GM19328 (cell line): ENCODE data around the gene ROBO2.

Source experiments
- ATAC-seq: cut with Tn5 transposase; IDR thresholded peaks from one replicate; pipeline ENCODE4 v1.9.1; 2021; ENCODE audit warnings: mild to moderate bottlenecking, moderate library complexity; ENCODE audit not compliant: unreplicated experiment

The ROBO2 gene

GRCh38 chr3:77102951-77103769 lies 63.3 kb downstream of the ROBO2 start:
- no peak for ATAC-seq

- no peak for ATAC-seq
Observed at GRCh38 chr3:77122652-77123051, 82.8 kb downstream of the ROBO2 start.

DNA sequence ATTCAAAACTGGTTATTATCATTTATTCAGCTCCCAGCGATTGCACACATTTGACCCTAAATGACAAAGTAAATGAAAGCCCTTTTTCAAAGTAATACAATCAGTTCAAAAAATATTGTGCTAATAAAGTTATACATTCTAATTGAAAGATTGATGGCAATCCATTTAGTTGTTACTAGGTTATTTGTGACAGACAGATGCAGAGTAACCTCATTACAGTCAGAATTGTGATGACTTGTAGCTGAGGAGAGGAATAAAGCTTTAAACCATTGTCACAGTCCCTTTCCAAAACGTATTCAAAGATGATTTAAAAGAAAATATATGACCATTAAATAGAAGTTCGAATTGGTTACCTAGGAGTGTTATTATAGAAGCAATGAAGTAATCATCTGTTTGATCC lies 86.1 kb downstream of the ROBO2 start:
- no peak for ATAC-seq

DNA sequence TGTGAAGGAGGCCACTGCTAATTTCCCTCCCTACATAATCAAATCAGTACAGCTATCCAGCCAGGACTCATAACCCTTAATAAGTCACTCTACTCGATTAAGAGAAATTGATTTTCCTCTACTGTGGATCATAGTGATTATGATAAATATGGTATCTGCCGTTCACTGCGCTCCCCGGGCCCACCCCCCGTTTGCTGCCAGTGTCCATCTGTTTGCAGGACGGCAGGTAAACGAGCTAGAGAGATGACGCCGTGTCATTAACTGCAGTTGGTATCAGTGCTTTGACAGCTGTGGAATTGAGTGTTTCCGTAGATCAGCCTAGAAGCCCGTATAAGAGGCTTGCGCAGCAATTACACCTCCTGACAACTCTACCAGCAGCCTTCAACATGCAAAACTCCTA lies 94.9 kb downstream of the ROBO2 start:
- no peak for ATAC-seq

GRCh38 chr3:77137559-77137958 lies 97.7 kb downstream of the ROBO2 start:
- no peak for ATAC-seq

GRCh38 chr3:77139624-77140023 lies 99.7 kb downstream of the ROBO2 start:
- no peak for ATAC-seq

- ATAC-seq: no peak
Observed at GRCh38 chr3:77141423-77141822, 101.5 kb downstream of the ROBO2 start.

DNA sequence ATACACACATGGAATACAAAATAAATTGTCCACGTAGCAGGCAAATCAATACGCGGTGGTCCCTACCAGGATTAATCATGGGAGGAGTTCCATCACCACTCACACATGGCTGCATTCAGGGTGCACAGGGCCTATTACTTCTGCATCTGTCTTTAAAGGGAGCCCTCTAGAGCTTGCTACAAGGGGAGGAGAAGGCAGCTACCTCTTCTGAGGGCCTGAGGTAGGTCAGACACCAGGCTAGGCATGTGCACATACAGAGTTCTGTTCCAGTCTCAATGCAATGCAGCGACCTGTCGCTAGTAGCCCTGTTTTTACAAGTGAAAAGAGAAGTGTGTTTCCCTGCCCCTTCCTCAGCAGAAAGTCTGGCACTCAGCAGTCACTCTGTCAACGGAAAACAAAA lies 102.7 kb downstream of the ROBO2 start:
- no peak for ATAC-seq

- no peak for ATAC-seq
Observed at GRCh38 chr3:77146004-77146403, 106.1 kb downstream of the ROBO2 start.

DNA sequence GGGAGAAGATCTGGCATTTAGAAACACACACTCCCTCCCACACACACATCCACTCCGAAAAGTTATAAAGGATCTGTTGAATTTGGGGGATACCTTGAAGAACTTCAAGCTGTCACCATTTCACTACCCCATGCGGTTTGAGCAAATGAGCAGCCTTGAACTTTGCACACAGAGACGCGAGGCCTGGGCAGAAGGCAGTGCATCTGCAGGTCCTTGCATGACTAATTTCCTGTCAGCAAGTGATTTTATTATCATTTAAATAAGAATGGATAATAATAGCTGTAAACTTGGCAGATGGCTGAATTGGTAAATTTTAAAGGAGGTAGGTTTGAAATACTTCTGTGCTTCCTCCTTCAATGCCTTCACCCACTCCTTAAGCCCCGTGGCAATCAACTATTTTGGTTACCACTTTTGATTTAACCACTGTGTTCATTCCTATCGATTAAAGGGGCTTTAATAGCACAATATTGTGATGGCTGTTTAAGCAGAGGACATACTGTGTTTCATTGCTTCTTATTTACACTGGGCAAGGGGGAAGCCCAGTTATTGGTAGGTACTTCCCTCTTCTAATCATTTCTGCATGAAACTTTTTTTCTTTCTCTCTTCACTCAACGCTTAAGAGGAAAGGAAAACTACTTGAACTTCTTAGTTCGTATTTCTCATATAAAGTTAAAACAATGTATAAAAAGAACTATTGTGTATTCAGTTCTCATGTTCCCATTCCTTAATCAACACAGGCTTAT lies 108.1 kb downstream of the ROBO2 start:
- ATAC-seq: no peak

DNA sequence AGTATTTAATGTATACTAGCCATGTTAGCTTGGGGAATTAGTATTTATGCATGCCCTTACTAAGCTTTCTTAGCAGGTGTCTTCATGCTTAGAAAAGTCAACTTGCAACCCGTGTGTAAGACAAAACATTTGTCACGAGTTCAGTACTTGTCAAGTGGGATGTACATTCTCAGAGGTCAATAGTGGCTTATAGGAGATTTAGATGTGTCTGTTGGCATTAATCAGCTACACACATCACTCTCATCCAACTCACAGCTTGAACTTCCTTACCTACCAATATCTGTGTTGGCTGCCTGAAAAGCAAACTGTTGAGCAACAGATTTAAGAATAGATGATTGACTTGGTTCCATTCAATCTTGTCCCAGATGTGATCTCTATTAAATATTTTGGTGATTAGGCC lies 109.5 kb downstream of the ROBO2 start:
- ATAC-seq: no peak

- ATAC-seq: no peak
Observed at GRCh38 chr3:77150028-77150427, 110.1 kb downstream of the ROBO2 start.

- no peak for ATAC-seq
Observed at GRCh38 chr3:77150759-77151158, 110.9 kb downstream of the ROBO2 start.

DNA sequence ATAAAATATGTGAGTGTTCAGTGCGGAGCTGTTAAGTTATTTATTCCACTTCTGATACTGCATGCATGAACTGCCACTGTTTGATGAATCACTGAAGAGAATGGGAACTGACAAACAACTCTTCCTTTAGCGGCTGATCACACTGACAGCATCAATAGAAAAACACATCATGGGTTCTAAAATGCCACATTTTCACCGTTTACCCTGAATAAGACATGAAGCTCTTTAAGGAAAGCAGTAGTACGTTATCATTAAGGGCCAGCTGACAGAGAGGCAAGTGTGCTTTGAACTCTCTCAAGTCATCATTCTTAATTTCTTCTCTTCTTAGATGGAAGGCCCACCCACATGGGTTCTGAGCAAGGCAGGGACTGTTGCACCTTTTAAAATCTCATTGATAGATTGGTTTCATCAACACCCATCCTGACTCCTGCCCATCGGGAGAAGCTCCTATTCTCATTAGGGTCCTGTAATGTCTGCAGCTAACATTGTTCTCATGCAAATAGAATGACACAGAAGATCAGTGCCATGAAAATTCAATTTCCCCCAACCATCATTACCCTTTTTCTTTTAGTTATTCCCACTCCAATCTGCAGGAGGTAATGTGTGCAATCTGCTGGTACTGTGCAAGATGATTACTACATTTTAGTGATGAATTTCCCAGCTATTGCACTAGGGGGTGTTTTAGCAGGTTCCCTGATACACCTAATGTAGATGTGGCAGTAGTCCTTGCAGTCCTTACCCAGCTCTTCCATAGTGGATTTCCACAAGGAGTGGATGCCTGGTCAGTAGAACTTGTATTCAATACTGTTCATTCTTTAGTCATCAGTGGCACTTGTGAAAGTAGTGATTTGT lies 119.1 kb downstream of the ROBO2 start:
- ATAC-seq: no peak

DNA sequence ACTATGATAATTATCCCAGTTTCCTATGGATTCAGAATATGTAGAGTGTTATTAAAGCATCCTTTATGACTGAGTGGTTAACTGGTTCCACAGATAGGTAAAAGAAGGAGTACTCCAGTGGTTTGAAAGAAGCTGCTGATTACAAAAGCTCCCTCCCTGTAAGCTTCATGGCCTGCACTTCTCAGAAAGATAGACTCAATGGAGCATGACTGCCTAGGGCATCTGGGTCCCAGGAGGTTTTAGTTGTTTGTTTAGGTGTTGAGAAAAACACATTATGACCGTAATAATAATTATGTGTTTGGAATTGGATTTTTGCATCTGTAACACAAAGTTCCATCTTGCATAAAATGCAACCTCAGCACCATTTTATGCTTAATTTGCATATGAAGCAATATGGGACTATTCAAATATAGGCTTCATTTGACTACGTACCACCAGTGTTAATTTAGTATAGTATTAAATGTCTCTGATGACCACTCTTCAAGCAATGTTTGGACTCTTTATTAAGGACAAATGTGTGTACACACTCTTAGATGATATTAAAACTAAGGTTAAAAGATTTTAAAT lies 121.1 kb downstream of the ROBO2 start:
- no peak for ATAC-seq

GRCh38 chr3:77169823-77170222 lies 129.9 kb downstream of the ROBO2 start:
- ATAC-seq: no peak

DNA sequence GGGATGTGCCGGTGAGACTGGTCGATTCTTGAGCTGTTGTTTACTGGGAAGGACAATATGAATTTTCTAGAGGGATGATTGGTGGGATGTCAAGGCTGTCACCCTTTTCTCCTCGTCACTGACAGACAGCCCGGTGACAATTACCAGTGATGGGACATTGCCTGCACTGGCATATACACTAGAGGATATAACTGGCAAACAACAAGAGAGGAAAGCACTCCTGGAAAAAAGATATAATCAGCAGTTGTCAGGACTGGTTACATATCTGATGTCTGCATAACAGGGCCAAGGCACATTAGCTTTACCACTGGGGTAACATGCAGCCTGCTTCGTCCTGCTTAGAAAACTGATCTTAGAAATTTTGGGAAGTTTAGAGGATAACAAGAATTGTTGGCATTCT lies 131.1 kb downstream of the ROBO2 start:
- no peak for ATAC-seq

DNA sequence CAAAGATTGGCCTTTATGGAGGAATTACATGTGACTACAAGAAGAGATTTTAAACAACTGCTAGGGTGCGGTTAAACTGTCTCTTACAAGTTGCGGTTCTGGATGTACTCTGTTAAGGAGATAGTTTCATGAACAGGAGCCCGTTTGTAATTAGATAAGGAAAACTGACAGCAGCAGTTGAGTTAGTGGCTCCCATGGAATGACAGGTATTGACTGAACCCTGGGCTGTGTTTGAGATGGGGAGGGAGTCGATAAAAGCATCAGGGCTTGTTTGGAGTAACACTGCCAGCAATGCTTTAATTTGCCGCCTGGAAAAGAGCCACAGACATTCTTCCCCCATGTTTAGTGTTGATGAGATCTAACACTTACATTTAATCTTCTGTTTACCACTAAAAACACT lies 139.9 kb downstream of the ROBO2 start:
- no peak for ATAC-seq

- ATAC-seq: no peak
Observed at GRCh38 chr3:77182341-77182740, 142.4 kb downstream of the ROBO2 start.

- ATAC-seq: no peak
Observed at GRCh38 chr3:77186319-77186718, 146.4 kb downstream of the ROBO2 start.

- ATAC-seq: no peak
Observed at GRCh38 chr3:77186728-77187127, 146.8 kb downstream of the ROBO2 start.
